Astrocyte (in vitro differentiated cells and primary cell): Measurements from ENCODE around the gene ARCN1.

Experiments
- EZH2 ChIP-seq: IDR thresholded peaks from 2 replicates; pipeline ENCODE4 v1.6.1; 2012; ENCODE audit warnings: mild to moderate bottlenecking, low read length, inconsistent platforms; ENCODE audit not compliant: insufficient read depth
- TF ChIP-seq, protein P1 (sequence below): IDR thresholded peaks from 2 replicates; pipeline ENCODE4 v1.5.1; 2011; ENCODE audit warnings: low read depth, mild to moderate bottlenecking, inconsistent platforms, low read length, moderate library complexity; ENCODE audit not compliant: insufficient read depth

DNA sequence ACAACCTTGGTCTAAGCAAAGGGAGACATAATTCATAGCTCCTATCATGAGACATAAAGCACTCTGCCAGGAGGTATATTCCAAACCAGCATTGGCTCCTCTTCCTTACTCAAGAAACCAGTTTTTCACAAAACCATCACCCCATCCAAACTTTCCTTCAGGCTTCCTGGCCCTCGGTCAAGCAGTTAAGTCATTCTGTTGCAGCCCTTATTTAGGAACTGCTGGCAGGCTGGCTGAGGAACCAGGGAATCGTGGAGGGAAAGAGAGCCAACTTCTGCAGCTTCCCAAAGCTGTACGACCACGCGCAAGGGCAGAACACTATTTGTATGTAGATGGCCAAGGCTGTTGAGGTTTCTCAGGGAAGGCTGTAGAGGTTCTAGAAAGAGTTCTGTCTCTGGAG lies 7.2 kb upstream of the ARCN1 start:
- TF ChIP-seq, protein P1, sequence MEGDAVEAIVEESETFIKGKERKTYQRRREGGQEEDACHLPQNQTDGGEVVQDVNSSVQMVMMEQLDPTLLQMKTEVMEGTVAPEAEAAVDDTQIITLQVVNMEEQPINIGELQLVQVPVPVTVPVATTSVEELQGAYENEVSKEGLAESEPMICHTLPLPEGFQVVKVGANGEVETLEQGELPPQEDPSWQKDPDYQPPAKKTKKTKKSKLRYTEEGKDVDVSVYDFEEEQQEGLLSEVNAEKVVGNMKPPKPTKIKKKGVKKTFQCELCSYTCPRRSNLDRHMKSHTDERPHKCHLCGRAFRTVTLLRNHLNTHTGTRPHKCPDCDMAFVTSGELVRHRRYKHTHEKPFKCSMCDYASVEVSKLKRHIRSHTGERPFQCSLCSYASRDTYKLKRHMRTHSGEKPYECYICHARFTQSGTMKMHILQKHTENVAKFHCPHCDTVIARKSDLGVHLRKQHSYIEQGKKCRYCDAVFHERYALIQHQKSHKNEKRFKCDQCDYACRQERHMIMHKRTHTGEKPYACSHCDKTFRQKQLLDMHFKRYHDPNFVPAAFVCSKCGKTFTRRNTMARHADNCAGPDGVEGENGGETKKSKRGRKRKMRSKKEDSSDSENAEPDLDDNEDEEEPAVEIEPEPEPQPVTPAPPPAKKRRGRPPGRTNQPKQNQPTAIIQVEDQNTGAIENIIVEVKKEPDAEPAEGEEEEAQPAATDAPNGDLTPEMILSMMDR = no peak
- no peak for TF ChIP-seq EZH2
